H1 (cell line): ENCODE data around the gene TMEM45A. TPM values are rescaled to one million over a fixed set of nuclear protein-coding genes. Genes with fewer than 3 reads are reported as not detected.

Experiments
- CTCF ChIA-PET: fragments of 300-600 bp; sonication (Branson Sonifier 250); formaldehyde crosslinking; loops from one replicate; lab custom pipeline; 2021; ENCODE audit not compliant: partially characterized antibody; lab: Charles Lee
- POLR2A ChIA-PET: fragments of 300-600 bp; sonication (Branson Sonifier 250); formaldehyde crosslinking; loops from one replicate; lab custom pipeline; 2021; ENCODE audit warnings: inconsistent platforms; ENCODE audit not compliant: partially characterized antibody; lab: Charles Lee
- DNase-seq, 2 experiments: peaks; one replicate each; pipeline versions ENCODE4 v3.0.0 to v3.0.0-alpha.2; 2010 to 2022; ENCODE audit warnings: low spot score in 2 of 2, low read depth in 1 of 2, mixed read lengths in 1 of 2
- FAIRE-seq: peaks from 2 replicates; lab custom pipeline; 2011; peaks lifted over from hg19 to GRCh38; lab: Jason Lieb, UNC
- H2AFZ ChIP-seq: 2 replicates; pipeline ENCODE4 v1.8.1; 2012; ENCODE audit warnings: low read length, inconsistent platforms
- H2AK5ac ChIP-seq: 2 replicates; pipeline ENCODE4 v1.6.1; 2013; ENCODE audit warnings: low read depth, low read length
- H2BK120ac ChIP-seq: replicated peaks from 2 replicates; pipeline ENCODE3; 2013; ENCODE audit warnings: low read depth, low read length, inconsistent platforms
- H2BK12ac ChIP-seq: 2 replicates; pipeline ENCODE4 v1.6.1; 2013; ENCODE audit warnings: low read depth, low read length
- H2BK15ac ChIP-seq: 2 replicates; pipeline ENCODE4 v1.6.1; 2013; ENCODE audit warnings: low read length
- H2BK20ac ChIP-seq: 2 replicates; pipeline ENCODE4 v1.6.1; 2013; ENCODE audit warnings: low read length
- H2BK5ac ChIP-seq: 2 replicates; pipeline ENCODE4 v1.6.1; 2013; ENCODE audit warnings: low read depth, low read length
- H3K14ac ChIP-seq: 2 replicates; pipeline ENCODE4 v1.6.1; 2013; ENCODE audit warnings: inconsistent platforms; ENCODE audit not compliant: insufficient read length
- H3K18ac ChIP-seq: 2 replicates; pipeline ENCODE4 v1.6.1; 2013; ENCODE audit warnings: low read length; ENCODE audit errors: extremely low read depth
- H3K23ac ChIP-seq: 2 replicates; pipeline ENCODE4 v1.6.1; 2013; ENCODE audit warnings: inconsistent platforms; ENCODE audit not compliant: insufficient read length
- H3K23me2 ChIP-seq: 2 replicates; pipeline ENCODE4 v1.6.1; 2013; ENCODE audit warnings: low read depth, low read length
- H3K27ac ChIP-seq: 2 replicates; pipeline ENCODE4 v1.6.1; 2011; ENCODE audit warnings: low read depth, low read length, inconsistent platforms
- H3K27me3 ChIP-seq, 4 experiments: replicated peaks in 1 of 4; 1 replicate in 1 of 4; 2 replicates in 3 of 4; pipeline versions ENCODE4 v1.6.1 to v1.8.1; 2011 to 2013; ENCODE audit warnings: low read length in 3 of 4, mild to moderate bottlenecking in 3 of 4, inconsistent platforms in 2 of 4, mixed read lengths in 2 of 4, moderate library complexity in 1 of 4; ENCODE audit not compliant: control insufficient read depth in 3 of 4, insufficient read depth in 3 of 4; ENCODE audit errors: extremely low read depth in 1 of 4
- H3K36me3 ChIP-seq, 4 experiments: 2 replicates each; pipeline versions ENCODE4 v1.6.1 to v1.8.1; 2011 to 2013; ENCODE audit warnings: mild to moderate bottlenecking in 4 of 4, low read length in 3 of 4, moderate library complexity in 2 of 4, control low read depth in 1 of 4, inconsistent platforms in 1 of 4; ENCODE audit not compliant: insufficient read depth in 4 of 4, control insufficient read depth in 2 of 4
- H3K4ac ChIP-seq: replicated peaks from 2 replicates; pipeline ENCODE3; 2013; ENCODE audit warnings: low read length, low read depth, mixed read lengths, inconsistent platforms; ENCODE audit not compliant: insufficient read length
- H3K4me1 ChIP-seq, 4 experiments: replicated peaks in 1 of 4; 1 replicate in 1 of 4; 2 replicates in 3 of 4; pipeline versions ENCODE4 v1.6.1 to v1.8.1; 2011 to 2013; ENCODE audit warnings: low read length in 3 of 4, inconsistent platforms in 2 of 4, mixed read lengths in 1 of 4; ENCODE audit not compliant: insufficient read depth in 4 of 4, control insufficient read depth in 3 of 4
- H3K4me2 ChIP-seq, 2 experiments: 2 replicates each; pipeline versions ENCODE4 v1.6.1 to v1.8.1; 2011 to 2013; ENCODE audit warnings: low read depth in 2 of 2, low read length in 2 of 2, control low read depth in 1 of 2, inconsistent platforms in 1 of 2, mild to moderate bottlenecking in 1 of 2; ENCODE audit not compliant: insufficient read depth in 1 of 2
- H3K4me3 ChIP-seq, 4 experiments: fragments of 200-600, 300-600 bp in 1 of 4; sonication (generic), shearing (Covaris generic), sonication (Bioruptor Twin) in 1 of 4; 2 replicates each; pipeline versions ENCODE4 v1.5.1 to v1.8.1; 2011 to 2016; ENCODE audit warnings: low read length in 4 of 4, low read depth in 3 of 4, control low read depth in 2 of 4, inconsistent platforms in 2 of 4, mild to moderate bottlenecking in 2 of 4, mixed read lengths in 1 of 4, moderate library complexity in 1 of 4; ENCODE audit not compliant: insufficient read depth in 2 of 4; ENCODE audit errors: extremely low read depth in 1 of 4
- H3K56ac ChIP-seq: replicated peaks from 2 replicates; pipeline ENCODE3; 2013; ENCODE audit warnings: low read depth, mild to moderate bottlenecking, mixed read lengths, low read length, inconsistent platforms; ENCODE audit not compliant: insufficient read length
- H3K79me1 ChIP-seq: 2 replicates; pipeline ENCODE4 v1.6.1; 2013; ENCODE audit warnings: low read depth, low read length, control low read depth
- H3K79me2 ChIP-seq, 2 experiments: 2 replicates each; pipeline versions ENCODE4 v1.6.1 to v1.8.1; 2012 to 2013; ENCODE audit warnings: low read length in 2 of 2, mild to moderate bottlenecking in 2 of 2, inconsistent platforms in 1 of 2; ENCODE audit not compliant: insufficient read depth in 2 of 2, control insufficient read depth in 1 of 2
- H3K9ac ChIP-seq, 4 experiments: replicated peaks in 1 of 4; 1 replicate in 1 of 4; 2 replicates in 3 of 4; pipeline versions ENCODE4 v1.6.1 to v1.8.1; 2011 to 2013; ENCODE audit warnings: low read depth in 3 of 4, low read length in 3 of 4, control low read depth in 2 of 4, mild to moderate bottlenecking in 2 of 4, moderate library complexity in 2 of 4, inconsistent platforms in 1 of 4; ENCODE audit errors: extremely low read depth in 1 of 4
- H3K9me3 ChIP-seq, 2 experiments: 2 replicates each; pipeline versions ENCODE4 v1.6.1 to v1.8.1; 2012 to 2013; ENCODE audit warnings: mild to moderate bottlenecking in 2 of 2, moderate library complexity in 2 of 2, control low read depth in 1 of 2, inconsistent platforms in 1 of 2, low read depth in 1 of 2, low read length in 1 of 2, mixed read lengths in 1 of 2; ENCODE audit not compliant: insufficient read depth in 2 of 2
- H4K20me1 ChIP-seq, 2 experiments: replicated peaks in 1 of 2; 2 replicates each; pipeline versions ENCODE3 to v1.8.1; 2011 to 2013; ENCODE audit warnings: inconsistent platforms in 2 of 2, low read length in 2 of 2, mild to moderate bottlenecking in 1 of 2; ENCODE audit not compliant: insufficient read depth in 2 of 2, control insufficient read depth in 1 of 2
- H4K5ac ChIP-seq: 2 replicates; pipeline ENCODE4 v1.6.1; 2013; ENCODE audit warnings: low read length, low read depth, mixed read lengths, inconsistent platforms; ENCODE audit not compliant: insufficient read length
- H4K8ac ChIP-seq: 2 replicates; pipeline ENCODE4 v1.8.0; 2013; ENCODE audit warnings: mild to moderate bottlenecking, moderate library complexity, low read length, inconsistent platforms; ENCODE audit not compliant: insufficient read depth; ENCODE audit errors: extremely low read depth
- H4K91ac ChIP-seq: replicated peaks from 2 replicates; pipeline ENCODE3; 2013; ENCODE audit warnings: low read length, mixed read lengths, inconsistent platforms; ENCODE audit not compliant: insufficient read length
- ATF2 ChIP-seq: IDR thresholded peaks from 2 replicates; pipeline ENCODE4 v1.6.1; 2012; ENCODE audit warnings: low read length, inconsistent platforms
- CEBPB ChIP-seq: IDR thresholded peaks from 2 replicates; pipeline ENCODE4 v1.6.1; 2012; ENCODE audit warnings: low read depth, low read length
- CREB1 ChIP-seq: IDR thresholded peaks from 2 replicates; pipeline ENCODE4 v1.6.1; 2012; ENCODE audit warnings: inconsistent platforms
- CTCF ChIP-seq, 3 experiments: IDR thresholded peaks; 1 replicate in 2 of 3; 2 replicates in 1 of 3; pipeline versions ENCODE4 v1.5.1 to v1.6.1; 2011; ENCODE audit warnings: low read length in 3 of 3, mild to moderate bottlenecking in 3 of 3, inconsistent platforms in 2 of 3, low read depth in 1 of 3, moderate library complexity in 1 of 3; ENCODE audit not compliant: insufficient read depth in 1 of 3; ENCODE audit errors: control extremely low read depth in 1 of 3
- EGR1 ChIP-seq: IDR thresholded peaks from 2 replicates; pipeline ENCODE4 v1.6.1; 2011; ENCODE audit warnings: low read depth, low read length, borderline replicate concordance
- GTF2F1 ChIP-seq: IDR thresholded peaks from 2 replicates; pipeline ENCODE4 v1.6.1; 2012; ENCODE audit warnings: low read depth, low read length, improper control_type of control experiment, borderline replicate concordance
- SIN3A ChIP-seq, 2 experiments: IDR thresholded peaks in 1 of 2; conservative IDR thresholded peaks in 1 of 2; 2 replicates each; pipeline ENCODE4 v1.6.1; 2011 to 2012; ENCODE audit warnings: low read length in 2 of 2, improper control_type of control experiment in 1 of 2, low read depth in 1 of 2, mild to moderate bottlenecking in 1 of 2
- TAF1 ChIP-seq: IDR thresholded peaks from 2 replicates; pipeline ENCODE4 v1.6.1; 2011; ENCODE audit warnings: mild to moderate bottlenecking, low read depth, low read length
- polyA plus RNA-seq, 7 experiments: library from polyadenylated mRNA; depleted of rRNA in 3 of 7; stranded (reverse) in 5 of 7; unstranded in 2 of 7; fragments of >200 nt in 5 of 7; fragments of 200-250 nt in 2 of 7; gene quantifications; 1 replicate in 5 of 7; 2 replicates in 1 of 7; 4 replicates in 1 of 7; pipeline versions ENCODE4 v1.2.1 to v1.2.3, GENCODE V29; 2011 to 2013; ENCODE audit warnings: missing spikeins in 2 of 7, mixed read lengths in 2 of 7
- total RNA-seq: library from RNA; stranded (reverse); fragmentation: NEBNext Ultra II Directional; extraction: Animal tissue kit (Norgen Biotek cat#: 25700); gene quantifications from 2 replicates; pipeline ENCODE4 v1.2.1, GENCODE V29; 2021

The TMEM45A gene
- total and polyA plus RNA-seq, 2 of the 8 experiments (the other 6 are each of a cell fraction or from before 2014, with no cell fraction given), result 12.9 to 14.2 TPM

- ChIA-PET POLR2A (no interaction called here), CTCF (interaction anchor here (1.0 to 7.7 kb wide), 4 partner anchors 12 to 262 kb away, joined by 3 to 60 read pairs (median 14); no protein-coding TSS in a partner anchor)
- Histone ChIP-seq H3K14ac (no peak overlapping the region), H3K23me2 (no peaks in the 10 kb centered on the region), H3K4me2 (no peak overlapping the region), H3K9ac (no peak overlapping the region), H3K4me3 (no peak overlapping the region), H4K20me1 (no peaks in the 10 kb centered on the region), H4K91ac (no peak overlapping the region), H3K9me3 (no peaks in the 10 kb centered on the region), H3K4me1 (peaks cover 0 to 8% (median 1%) of the 10 kb centered on the region in 4 experiments; a peak in 2 of 7 replicates), H2BK15ac (no peak overlapping the region), H3K36me3 (no peaks in the 10 kb centered on the region), H3K4ac (no peak overlapping the region), H3K23ac (no peak overlapping the region), H3K27me3 (no peaks in the 10 kb centered on the region), H3K79me2 (no peaks in the 10 kb centered on the region), H4K5ac (no peak overlapping the region), H3K79me1 (no peaks in the 10 kb centered on the region), H3K27ac (no peak overlapping the region), H2AK5ac (no peak overlapping the region), H2BK20ac (no peak overlapping the region), H2BK120ac (no peak overlapping the region), H4K8ac (no peak overlapping the region), H2AFZ (no peak overlapping the region), H2BK5ac (no peak overlapping the region), H3K56ac (no peak overlapping the region), H3K18ac (no peak overlapping the region), H2BK12ac (no peak overlapping the region)
- DNase-seq (no peak), FAIRE-seq (no peak)
- TF ChIP-seq ATF2 (no peak), CTCF (IDR thresholded peaks at IDR 0.05; ENCODE audit: control extremely low read depth in 1 of 3, insufficient read depth in 1 of 3, low read depth in 1 of 3, low read length in 3 of 3) (no peak), SIN3A (conservative IDR thresholded peaks at IDR 0.05 in 1 of 2, IDR thresholded peaks at IDR 0.05 in 1 of 2; ENCODE audit: low read depth in 1 of 2, low read length in 2 of 2) (no peak), GTF2F1 (no peak), CEBPB (no peak), EGR1 (no peak), TAF1 (no peak), CREB1 (no peak)
These were observed 86.2 kb downstream of the TMEM45A start for GRCh38 chr3:100578646-100579045.
